CD4-positive, alpha-beta T cell treated with Interleukin-15 for 4 hours (primary cell): Measurements from ENCODE around the gene MPV17.
"Not testable (repeated sequence)": the region's sequence is repeated elsewhere in the genome, so short reads cannot be mapped to it uniquely, and the experiment has no call there.

ENCODE experiments used
- DNase-seq: peaks from one replicate; pipeline ENCODE4 v3.0.0-alpha.2; 2020; ENCODE audit warnings: low spot score

The MPV17 gene

GRCh38 chr2:27322766-27323595 lies at the start of gene MPV17:
TSS of gene MPV17 (minus strand) at chr2:27323097. CDS start at chr2:27322517, 580 bp downstream.
- DNase-seq = peak; percentile 85

- peak; percentile 29 for DNase-seq
Observed at GRCh38 chr2:27370816-27371620, 48.1 kb upstream of the MPV17 start.

GRCh38 chr2:27370026-27370815 lies 47.3 kb upstream of the MPV17 start, which contains the start of the genes EIF2B4 and SNX17:
TSS of gene EIF2B4 (minus strand) at chr2:27370338. CDS start at chr2:27370314, 24 bp downstream.
TSS of gene SNX17 (plus strand) at chr2:27370616. CDS start at chr2:27370744, 128 bp downstream.
- peak; percentile 100 for DNase-seq

- DNase-seq = no peak
Observed at GRCh38 chr2:27369471-27370025, 46.7 kb upstream of the MPV17 start.

GRCh38 chr2:27363933-27364332 lies 41.0 kb upstream of the MPV17 start:
- no peak for DNase-seq

- DNase-seq = no peak
Observed at GRCh38 chr2:27362678-27363420, 40.0 kb upstream of the MPV17 start.

GRCh38 chr2:27356382-27357181 lies 33.7 kb upstream of the MPV17 start, which contains the start of gene GTF3C2:
TSS of gene GTF3C2 (minus strand) at chr2:27356764. CDS start at chr2:27343554, 13,210 bp downstream.
- peak; percentile 93 for DNase-seq

- DNase-seq = no peak
Observed at GRCh38 chr2:27356056-27356381, 33.1 kb upstream of the MPV17 start.

- no peak for DNase-seq
Observed at GRCh38 chr2:27354597-27354927, 31.7 kb upstream of the MPV17 start.

- no peak for DNase-seq
Observed at GRCh38 chr2:27353762-27354596, 31.1 kb upstream of the MPV17 start.

GRCh38 chr2:27353386-27353761 lies 30.5 kb upstream of the MPV17 start:
- not testable (repeated sequence) for DNase-seq

GRCh38 chr2:27351802-27352598 lies 29.1 kb upstream of the MPV17 start:
- DNase-seq = peak; percentile 11

GRCh38 chr2:27350106-27350693 lies 27.3 kb upstream of the MPV17 start:
- no peak for DNase-seq

- no peak for DNase-seq
Observed at GRCh38 chr2:27347641-27348040, 24.7 kb upstream of the MPV17 start.

GRCh38 chr2:27336173-27336572 lies 13.3 kb upstream of the MPV17 start:
- DNase-seq = no peak

GRCh38 chr2:27335311-27335710 lies 12.4 kb upstream of the MPV17 start:
- no peak for DNase-seq

GRCh38 chr2:27324720-27325119 lies 1.8 kb upstream of the MPV17 start:
- DNase-seq = no peak

- no peak for DNase-seq
Observed at GRCh38 chr2:27323596-27324285, 844 bp upstream of the MPV17 start.
